ENCODE results near the gene STX4. TPM values are rescaled to one million over a fixed set of nuclear protein-coding genes. Genes with fewer than 3 reads are reported as not detected.

The STX4 gene
- total RNA-seq, 1 donor from 2014 or later, result 79.1 TPM

DNA sequence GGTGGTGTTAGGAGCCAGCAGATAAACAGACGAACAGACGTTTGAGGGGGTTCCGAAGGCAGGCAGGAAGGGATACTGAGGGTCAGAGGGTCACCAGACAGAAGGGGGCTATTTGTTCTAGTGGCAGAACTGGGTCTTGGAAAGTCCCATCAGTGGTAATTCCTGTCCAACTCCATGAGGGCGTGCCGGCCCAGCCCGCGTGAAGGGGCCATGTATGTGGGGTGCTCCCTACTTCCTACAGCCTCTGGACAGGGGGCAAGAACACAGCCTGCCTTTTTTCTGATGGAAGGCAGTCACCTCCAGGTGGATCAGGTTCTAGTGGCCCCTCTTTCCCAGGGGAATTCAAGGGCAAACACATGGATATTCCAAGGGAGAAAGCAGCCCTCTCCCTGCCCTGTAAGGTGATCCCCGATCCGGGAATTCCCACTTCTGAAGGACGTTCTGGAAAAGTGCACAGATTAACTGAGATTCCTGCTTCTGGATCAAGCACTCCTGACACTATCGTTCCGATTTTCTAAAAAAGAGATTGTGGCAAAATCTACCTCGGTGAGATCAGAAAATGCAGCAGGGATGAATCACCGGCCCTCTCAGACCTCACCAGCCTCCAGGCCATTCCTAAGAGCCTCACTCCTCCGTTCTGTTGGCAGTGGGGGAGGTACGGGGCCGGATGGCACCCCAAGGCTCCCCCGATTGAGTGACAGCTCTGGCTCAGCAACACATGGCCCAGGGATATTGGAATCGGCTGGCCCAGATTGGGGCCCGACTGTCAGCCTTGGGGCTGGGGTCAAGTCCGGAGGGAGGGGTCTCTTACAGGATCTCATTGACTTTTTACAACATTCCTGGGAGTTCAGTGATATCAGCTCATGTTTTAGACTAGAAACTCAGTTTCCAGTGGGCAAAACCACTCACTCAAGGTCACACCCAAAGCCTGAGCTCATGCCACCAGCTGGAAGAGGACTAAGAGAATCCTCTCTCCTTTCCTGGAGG is 35.3 kb upstream of the STX4 start:
- peak overlapping the region; percentile 90 to 94 for H3K27ac ChIP-seq
- peak overlapping the region; percentile 65 to 78 for H3K4me3 ChIP-seq
- TF ChIP-seq, protein P1, sequence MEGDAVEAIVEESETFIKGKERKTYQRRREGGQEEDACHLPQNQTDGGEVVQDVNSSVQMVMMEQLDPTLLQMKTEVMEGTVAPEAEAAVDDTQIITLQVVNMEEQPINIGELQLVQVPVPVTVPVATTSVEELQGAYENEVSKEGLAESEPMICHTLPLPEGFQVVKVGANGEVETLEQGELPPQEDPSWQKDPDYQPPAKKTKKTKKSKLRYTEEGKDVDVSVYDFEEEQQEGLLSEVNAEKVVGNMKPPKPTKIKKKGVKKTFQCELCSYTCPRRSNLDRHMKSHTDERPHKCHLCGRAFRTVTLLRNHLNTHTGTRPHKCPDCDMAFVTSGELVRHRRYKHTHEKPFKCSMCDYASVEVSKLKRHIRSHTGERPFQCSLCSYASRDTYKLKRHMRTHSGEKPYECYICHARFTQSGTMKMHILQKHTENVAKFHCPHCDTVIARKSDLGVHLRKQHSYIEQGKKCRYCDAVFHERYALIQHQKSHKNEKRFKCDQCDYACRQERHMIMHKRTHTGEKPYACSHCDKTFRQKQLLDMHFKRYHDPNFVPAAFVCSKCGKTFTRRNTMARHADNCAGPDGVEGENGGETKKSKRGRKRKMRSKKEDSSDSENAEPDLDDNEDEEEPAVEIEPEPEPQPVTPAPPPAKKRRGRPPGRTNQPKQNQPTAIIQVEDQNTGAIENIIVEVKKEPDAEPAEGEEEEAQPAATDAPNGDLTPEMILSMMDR (IDR thresholded peaks at IDR 0.05), result no peak
- no peaks in the 10 kb centered on the region for H3K9me3 ChIP-seq
- intact Hi-C loops (cut with DNase I), result loop anchor here (1.0 to 5.0 kb wide), 5 partner anchors 35 to 874 kb away; partner anchors contain the start of genes SETD1A, STX4, VKORC1 and ZNF267
- DNase-seq (ENCODE audit: low spot score in 2 of 2), result peak in 1 of 2 donors; percentile 81
- peaks cover 9 to 27% of the 10 kb centered on the region in 2 donors for H3K4me1 ChIP-seq
- no peaks in the 10 kb centered on the region for H3K27me3 ChIP-seq
- no peaks in the 10 kb centered on the region for H3K36me3 ChIP-seq

DNA sequence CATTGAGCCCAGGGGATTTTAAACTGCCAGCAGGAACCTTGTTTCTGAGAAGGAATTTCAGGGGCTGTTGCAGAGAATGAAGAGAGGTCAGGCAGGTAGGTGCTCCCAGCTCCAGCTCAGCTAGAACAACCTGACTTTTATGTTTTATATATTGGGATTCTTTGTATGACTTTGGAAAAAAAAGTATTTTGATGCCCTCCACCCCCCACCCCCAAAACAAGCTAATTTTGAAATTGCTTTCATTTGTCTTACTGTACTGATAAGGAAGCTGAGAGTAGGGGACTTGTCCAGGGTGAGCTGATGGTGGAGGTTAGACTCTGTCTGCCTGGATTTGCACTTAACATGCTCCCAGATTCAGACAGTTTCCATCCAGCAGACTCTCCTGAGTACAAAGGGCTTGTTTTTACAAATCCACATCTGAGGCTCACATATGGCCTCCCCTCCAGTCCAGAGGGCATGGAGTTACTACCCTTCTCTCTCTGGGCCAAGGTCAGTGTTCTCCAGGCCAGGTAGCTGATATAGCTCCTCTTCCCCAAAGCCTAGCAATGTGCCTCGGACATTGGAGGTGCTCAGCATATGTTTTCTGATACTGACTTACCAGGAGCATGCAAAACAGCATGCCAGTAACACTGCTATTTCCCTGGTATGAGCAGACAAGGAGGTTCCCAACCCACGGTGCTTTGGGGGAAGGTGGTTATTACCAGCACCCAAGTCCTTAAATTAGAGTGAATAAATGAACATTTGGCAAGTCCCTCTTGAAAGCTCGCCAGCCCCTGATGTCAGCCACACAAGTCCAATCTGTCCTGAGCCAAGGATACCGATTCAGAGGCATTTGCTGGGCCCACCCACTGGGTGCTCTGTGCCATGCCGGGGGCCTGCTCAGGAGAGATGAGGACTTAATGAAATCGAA is 34.3 kb upstream of the STX4 start:
- Histone ChIP-seq H3K27me3 (no peaks in the 10 kb centered on the region), H3K4me1 (peaks cover 9 to 27% of the 10 kb centered on the region in 2 donors), H3K36me3 (no peaks in the 10 kb centered on the region), H3K9me3 (no peaks in the 10 kb centered on the region), H3K4me3 (no peak overlapping the region), H3K27ac (peak overlapping the region; percentile 90 to 94)
- TF ChIP-seq, protein P1 (IDR thresholded peaks at IDR 0.05), result no peak
- intact Hi-C loops (cut with DNase I), result loop anchor here (5.0 kb wide), 3 partner anchors 42 to 873 kb away; partner anchors contain the start of genes SETD1A, VKORC1 and ZNF267
- DNase-seq (ENCODE audit: low spot score in 2 of 2), result peak in 1 of 2 donors; percentile 80

DNA sequence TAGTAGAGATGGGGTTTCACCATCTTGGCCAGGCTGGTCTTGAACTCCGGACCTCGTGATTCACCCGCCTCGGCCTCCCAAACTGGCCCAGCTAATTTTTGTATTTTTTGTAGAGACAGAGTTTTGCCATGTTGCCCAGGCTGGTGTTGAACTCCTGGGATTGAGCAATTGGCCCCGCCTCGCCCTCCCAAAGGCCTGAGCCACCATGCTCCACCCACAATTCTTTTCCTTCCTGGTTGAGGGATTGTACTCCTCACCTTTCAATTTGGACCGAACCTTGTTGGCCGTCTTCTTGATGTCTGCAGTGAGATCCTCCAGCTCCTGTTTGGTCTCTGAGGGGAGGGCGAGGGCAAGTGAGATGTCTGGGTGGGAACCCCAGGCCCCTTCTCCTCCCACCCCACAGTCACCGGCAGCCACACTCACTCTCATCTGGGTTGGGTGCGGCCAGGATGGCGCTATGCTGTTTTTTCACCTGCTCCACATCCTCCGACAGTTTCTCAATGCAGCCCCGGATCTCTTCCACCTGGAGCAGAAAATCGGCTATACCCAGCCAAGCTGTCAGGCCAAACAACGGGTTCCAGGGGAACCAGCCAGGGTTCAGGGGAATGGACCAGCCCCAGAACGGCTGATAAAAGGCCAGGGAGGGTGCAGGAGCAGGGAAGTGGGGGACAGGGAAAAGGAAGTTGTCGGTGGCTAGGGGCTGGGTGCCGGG is 32.5 kb upstream of the STX4 start:
- DNase-seq (ENCODE audit: low spot score in 2 of 2), result no peak
- TF ChIP-seq, protein P1 (IDR thresholded peaks at IDR 0.05), result no peak
- H3K4me3 ChIP-seq, result no peak overlapping the region
- no peak overlapping the region for H3K27ac ChIP-seq
- H3K9me3 ChIP-seq, result no peaks in the 10 kb centered on the region
- H3K36me3 ChIP-seq, result no peaks in the 10 kb centered on the region
- H3K27me3 ChIP-seq, result no peaks in the 10 kb centered on the region
- intact Hi-C loops (cut with DNase I), result no loop called here
- H3K4me1 ChIP-seq, result peaks cover 9 to 27% of the 10 kb centered on the region in 2 donors

DNA sequence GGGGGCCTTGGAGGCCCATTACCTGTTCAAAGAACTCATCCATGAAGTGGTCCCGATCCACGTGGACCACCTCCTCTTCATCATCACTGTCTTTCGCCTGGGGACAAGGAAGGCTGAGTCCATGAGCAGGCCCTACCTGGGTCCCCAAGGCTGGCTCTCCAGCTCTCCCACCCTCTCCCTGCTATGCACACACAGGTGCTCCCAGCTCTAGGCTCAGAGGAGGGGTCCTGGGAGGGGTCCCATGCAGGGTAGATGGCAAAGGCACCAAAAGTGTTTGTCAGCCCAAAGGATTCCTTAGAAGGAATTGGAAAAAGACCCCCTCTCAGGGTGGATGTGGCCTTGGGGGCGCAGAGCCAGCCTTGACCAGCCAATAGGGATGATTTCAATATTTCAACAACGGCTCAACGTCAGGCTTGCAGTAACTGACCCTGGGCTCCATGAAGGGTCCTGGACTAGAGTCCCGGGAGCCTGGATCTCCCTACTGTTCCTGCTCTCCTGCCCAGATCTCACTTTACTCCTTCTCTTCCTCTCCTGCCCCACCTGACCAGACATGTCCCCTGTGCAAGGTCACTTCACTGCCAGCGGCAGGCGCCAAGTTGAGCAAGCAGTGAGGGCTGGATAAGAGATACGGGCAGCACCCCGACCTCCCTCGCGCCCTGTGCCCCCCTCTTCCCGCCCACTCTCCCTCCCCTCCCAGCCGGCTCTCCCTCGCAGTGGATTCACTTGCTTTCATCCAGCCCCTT is 31.7 kb upstream of the STX4 start:
- Histone ChIP-seq H3K4me1 (peaks cover 9 to 24% of the 10 kb centered on the region in 2 donors), H3K4me3 (no peak overlapping the region), H3K27me3 (no peaks in the 10 kb centered on the region), H3K36me3 (no peaks in the 10 kb centered on the region), H3K27ac (no peak overlapping the region), H3K9me3 (no peaks in the 10 kb centered on the region)
- intact Hi-C loops (cut with DNase I), result no loop called here
- DNase-seq (ENCODE audit: low spot score in 2 of 2), result no peak
- TF ChIP-seq, protein P1 (IDR thresholded peaks at IDR 0.05), result no peak

Measured in ascending aorta (tissue), 2 donors.